ENCODE data around the gene ANTXR1.

ANTXR1 gene

DNA sequence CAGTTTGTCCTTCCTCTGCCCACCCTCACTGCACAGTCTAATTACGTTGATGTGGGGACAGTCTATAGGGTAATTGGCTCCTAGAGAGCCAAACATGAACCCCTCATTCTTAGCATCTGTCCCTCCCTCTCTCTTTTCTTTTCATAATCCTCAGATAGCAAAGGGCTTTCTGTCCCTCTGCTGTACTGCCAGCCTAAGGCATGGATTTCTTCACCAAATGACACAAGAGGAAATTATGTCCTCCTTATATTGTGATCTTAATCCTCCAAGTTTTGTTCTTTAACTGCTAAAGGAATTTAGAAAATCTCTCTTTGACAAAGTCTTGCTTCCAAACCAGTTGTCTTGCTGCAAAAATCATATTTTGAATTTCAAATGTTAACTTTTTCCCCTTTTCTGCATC, 18.5 kb downstream of the ANTXR1 start:
- H3K4me3 ChIP-seq (ENCODE audit: low read depth, low read length) = no peak overlapping the region
- DNase-seq (ENCODE audit: low read depth) = no peak
- TF ChIP-seq, protein P1, sequence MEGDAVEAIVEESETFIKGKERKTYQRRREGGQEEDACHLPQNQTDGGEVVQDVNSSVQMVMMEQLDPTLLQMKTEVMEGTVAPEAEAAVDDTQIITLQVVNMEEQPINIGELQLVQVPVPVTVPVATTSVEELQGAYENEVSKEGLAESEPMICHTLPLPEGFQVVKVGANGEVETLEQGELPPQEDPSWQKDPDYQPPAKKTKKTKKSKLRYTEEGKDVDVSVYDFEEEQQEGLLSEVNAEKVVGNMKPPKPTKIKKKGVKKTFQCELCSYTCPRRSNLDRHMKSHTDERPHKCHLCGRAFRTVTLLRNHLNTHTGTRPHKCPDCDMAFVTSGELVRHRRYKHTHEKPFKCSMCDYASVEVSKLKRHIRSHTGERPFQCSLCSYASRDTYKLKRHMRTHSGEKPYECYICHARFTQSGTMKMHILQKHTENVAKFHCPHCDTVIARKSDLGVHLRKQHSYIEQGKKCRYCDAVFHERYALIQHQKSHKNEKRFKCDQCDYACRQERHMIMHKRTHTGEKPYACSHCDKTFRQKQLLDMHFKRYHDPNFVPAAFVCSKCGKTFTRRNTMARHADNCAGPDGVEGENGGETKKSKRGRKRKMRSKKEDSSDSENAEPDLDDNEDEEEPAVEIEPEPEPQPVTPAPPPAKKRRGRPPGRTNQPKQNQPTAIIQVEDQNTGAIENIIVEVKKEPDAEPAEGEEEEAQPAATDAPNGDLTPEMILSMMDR (IDR thresholded peaks at IDR 0.05; ENCODE audit: control insufficient read depth, extremely low read depth, insufficient read depth) = no peak

DNA sequence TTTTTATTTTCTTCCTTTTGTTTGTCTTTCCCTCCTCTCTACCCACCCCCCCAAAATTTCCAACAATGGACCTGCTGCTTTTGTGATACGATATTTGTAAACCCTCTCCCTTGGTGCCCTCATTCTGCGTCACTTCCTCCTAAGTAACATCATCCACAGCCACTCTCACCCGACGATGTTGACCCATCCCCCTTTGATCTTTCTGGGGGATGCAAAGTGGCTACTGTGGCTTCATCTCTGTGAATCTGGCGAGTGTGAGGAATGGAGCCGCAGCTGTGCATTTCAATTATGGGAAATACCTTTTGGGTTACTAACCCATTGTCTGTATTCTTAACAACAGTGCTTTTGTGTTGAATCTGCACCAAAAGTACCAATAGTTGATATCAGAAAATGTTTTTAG, 19.4 kb downstream of the ANTXR1 start:
- TF ChIP-seq, protein P1 (IDR thresholded peaks at IDR 0.05; ENCODE audit: control insufficient read depth, extremely low read depth, insufficient read depth) = no peak
- no peak for DNase-seq (ENCODE audit: low read depth)
- no peak overlapping the region for H3K4me3 ChIP-seq (ENCODE audit: low read depth, low read length)

DNA sequence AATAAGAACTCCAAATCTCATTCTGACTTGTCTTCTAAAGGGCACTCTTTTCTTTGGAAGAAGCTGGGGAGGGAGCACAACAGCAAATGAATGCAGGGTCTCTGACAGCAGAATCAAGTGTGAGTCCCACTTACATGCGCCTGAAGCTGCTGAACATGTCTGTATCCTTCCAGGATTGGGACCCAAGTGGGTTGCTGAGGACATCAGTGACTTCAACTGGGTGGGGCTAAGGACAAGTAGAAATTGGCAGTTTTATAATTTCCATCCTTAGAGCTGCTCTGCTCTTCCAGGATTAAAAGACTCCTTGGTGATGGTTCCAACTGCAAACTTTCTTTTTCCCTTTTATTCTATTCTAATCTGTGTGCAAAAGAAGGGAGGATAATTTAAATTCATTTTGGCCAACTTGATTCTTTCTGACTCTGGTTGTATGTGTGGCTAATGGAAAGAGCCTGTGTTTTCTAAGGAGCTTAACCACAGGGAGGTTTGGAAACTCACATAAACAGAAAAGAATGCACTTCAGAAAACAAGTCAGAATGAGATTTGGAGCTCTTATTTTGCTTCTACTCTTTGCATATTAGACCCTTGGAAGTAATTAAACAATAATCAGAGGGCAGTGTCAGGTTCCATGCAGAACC, 20.6 kb downstream of the ANTXR1 start:
- no peak overlapping the region for H3K4me3 ChIP-seq (ENCODE audit: low read depth, low read length)
- DNase-seq (ENCODE audit: low read depth) = no peak
- TF ChIP-seq, protein P1 (IDR thresholded peaks at IDR 0.05; ENCODE audit: control insufficient read depth, extremely low read depth, insufficient read depth) = no peak

DNA sequence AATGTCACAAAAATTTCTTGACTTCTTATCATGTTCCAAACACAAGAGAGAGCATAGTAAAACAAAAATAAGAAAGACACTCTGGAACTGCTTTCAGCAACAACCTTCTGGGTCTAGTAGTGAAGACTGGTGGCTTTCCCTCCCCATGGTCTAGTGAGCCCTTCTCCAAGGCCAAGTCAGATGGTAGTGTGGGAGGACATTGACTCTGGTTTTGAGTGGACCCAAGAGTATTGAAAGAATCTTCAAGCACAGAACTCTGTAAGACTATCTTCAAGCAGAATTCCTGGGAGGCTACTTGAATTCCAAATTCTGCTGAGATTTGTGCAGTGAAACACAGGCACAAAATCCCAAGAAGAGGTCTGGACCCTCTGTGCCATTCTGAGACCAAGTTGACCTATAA, 21.1 kb downstream of the ANTXR1 start:
- H3K4me3 ChIP-seq (ENCODE audit: low read depth, low read length) = no peak overlapping the region
- DNase-seq (ENCODE audit: low read depth) = no peak
- TF ChIP-seq, protein P1 (IDR thresholded peaks at IDR 0.05; ENCODE audit: control insufficient read depth, extremely low read depth, insufficient read depth) = no peak

DNA sequence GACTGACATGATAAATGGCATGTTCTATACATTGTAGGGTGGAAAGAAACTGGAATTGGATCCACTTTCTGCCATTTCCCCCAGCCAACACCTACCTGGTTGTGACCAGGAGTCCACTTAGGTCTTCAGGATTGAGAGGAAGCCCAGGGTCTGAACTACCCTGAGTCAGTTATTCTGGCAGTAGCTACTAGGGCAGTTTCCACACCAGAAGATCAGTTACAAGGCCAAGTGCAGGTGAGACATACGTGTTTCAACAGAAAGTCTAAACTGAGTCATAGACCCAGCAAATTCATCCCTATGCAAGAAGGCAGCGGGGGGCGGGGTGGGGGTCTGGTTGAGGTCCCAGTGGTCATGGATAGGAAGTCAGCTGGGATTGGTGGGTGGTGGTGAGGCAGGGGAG, 21.9 kb downstream of the ANTXR1 start:
- TF ChIP-seq, protein P1 (IDR thresholded peaks at IDR 0.05; ENCODE audit: control insufficient read depth, extremely low read depth, insufficient read depth) = no peak
- no peak overlapping the region for H3K4me3 ChIP-seq (ENCODE audit: low read depth, low read length)
- no peak for DNase-seq (ENCODE audit: low read depth)

- TF ChIP-seq, protein P1 (IDR thresholded peaks at IDR 0.05; ENCODE audit: control insufficient read depth, extremely low read depth, insufficient read depth) = no peak
- no peak overlapping the region for H3K4me3 ChIP-seq (ENCODE audit: low read depth, low read length)
- no peak for DNase-seq (ENCODE audit: low read depth)
Observed at GRCh38 chr2:69036926-69037325, 23.9 kb downstream of the ANTXR1 start.

DNA sequence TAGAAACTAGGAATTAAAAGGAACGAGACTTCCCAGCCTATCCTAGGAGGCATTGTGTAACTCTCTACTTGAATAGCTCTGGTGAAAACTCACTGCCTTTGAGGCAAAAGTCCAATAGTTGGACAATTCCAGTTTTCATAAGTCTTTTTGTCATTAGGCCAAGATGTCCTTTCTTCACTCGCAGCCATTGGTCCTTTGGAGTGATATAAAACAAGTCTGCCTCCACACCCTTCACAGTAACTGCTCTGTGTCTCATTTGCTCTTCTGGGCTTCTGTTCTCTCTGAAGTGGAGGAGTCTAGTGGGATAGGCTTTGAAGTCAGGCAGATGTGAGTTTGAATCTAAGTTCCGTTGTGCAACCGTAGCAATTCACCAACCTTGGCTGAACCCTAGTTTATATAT, 28.2 kb downstream of the ANTXR1 start:
- no peak overlapping the region for H3K4me3 ChIP-seq (ENCODE audit: low read depth, low read length)
- TF ChIP-seq, protein P1 (IDR thresholded peaks at IDR 0.05; ENCODE audit: control insufficient read depth, extremely low read depth, insufficient read depth) = no peak
- no peak for DNase-seq (ENCODE audit: low read depth)
